KMS-11 (cell line): ENCODE data around the gene DENND4A.

ENCODE experiments used
- H2AFZ ChIP-seq: fragments of 200-600 bp; sonication (generic); 2 replicates; pipeline ENCODE4 v1.6.1; 2016; ENCODE audit warnings: antibody characterized with exemption, mixed run types, low read depth
- H3K27ac ChIP-seq: fragments of 200-600 bp; sonication (generic); 2 replicates; pipeline ENCODE4 v1.6.1; 2016; ENCODE audit warnings: mild to moderate bottlenecking, mixed run types
- H3K27me3 ChIP-seq: fragments of 200-600 bp; sonication (generic); 2 replicates; pipeline ENCODE4 v1.6.1; 2017; ENCODE audit warnings: mild to moderate bottlenecking, low read depth, mixed run types, moderate library complexity; ENCODE audit not compliant: insufficient read depth
- H3K36me3 ChIP-seq: fragments of 200-600 bp; sonication (generic); 2 replicates; pipeline ENCODE4 v1.6.1; 2017; ENCODE audit warnings: mild to moderate bottlenecking, mixed run types; ENCODE audit not compliant: insufficient read depth
- H3K4me1 ChIP-seq: fragments of 200-600 bp; sonication (generic); 2 replicates; pipeline ENCODE4 v1.6.1; 2016; ENCODE audit warnings: mild to moderate bottlenecking, low read depth, mixed run types; ENCODE audit not compliant: poor library complexity, severe bottlenecking
- H3K4me2 ChIP-seq: fragments of 200-600 bp; sonication (generic); 2 replicates; pipeline ENCODE4 v1.7.0; 2016; ENCODE audit warnings: mild to moderate bottlenecking, mixed run types
- H3K4me3 ChIP-seq: fragments of 200-600 bp; sonication (generic); IDR thresholded peaks from 2 replicates; pipeline ENCODE4 v1.6.1; 2017; ENCODE audit warnings: low read depth, low read length, mixed read lengths; ENCODE audit not compliant: insufficient read depth
- H3K79me2 ChIP-seq: fragments of 200-600 bp; sonication (generic); 2 replicates; pipeline ENCODE4 v1.6.1; 2016; ENCODE audit warnings: low read depth, mixed run types; ENCODE audit not compliant: insufficient read depth
- H3K9ac ChIP-seq: fragments of 200-600 bp; sonication (generic); 2 replicates; pipeline ENCODE4 v1.6.1; 2016; ENCODE audit warnings: mild to moderate bottlenecking, mixed run types
- H4K20me1 ChIP-seq: fragments of 200-600 bp; sonication (generic); 2 replicates; pipeline ENCODE4 v1.6.1; 2016; ENCODE audit warnings: mild to moderate bottlenecking, mixed run types; ENCODE audit not compliant: insufficient read depth
- CTCF ChIP-seq: fragments of 200-600 bp; sonication (generic); conservative IDR thresholded peaks from 2 replicates; pipeline ENCODE4 v1.6.1; 2017; ENCODE audit warnings: low read depth, mild to moderate bottlenecking, antibody characterized with exemption, low read length, moderate library complexity, mixed read lengths

Gene DENND4A

GRCh38 chr15:65659502-65660052 is 132.5 kb downstream of the DENND4A start:
- Histone ChIP-seq H3K36me3 (no peaks in the 10 kb centered on the region; the same call in 1 of the 2 replicates), H3K27ac (no peak overlapping the region), H3K27me3 (no peaks in the 10 kb centered on the region), H4K20me1 (no peaks in the 10 kb centered on the region), H3K9ac (no peak overlapping the region), H2AFZ (no peak overlapping the region), H3K4me1 (no peaks in the 10 kb centered on the region), H3K4me2 (no peak overlapping the region), H3K4me3 (no peak overlapping the region), H3K79me2 (no peaks in the 10 kb centered on the region)
- TF ChIP-seq CTCF, result no peak

GRCh38 chr15:65655457-65655856 is 136.6 kb downstream of the DENND4A start:
- no peak overlapping the region for H2AFZ ChIP-seq
- no peaks in the 10 kb centered on the region for H4K20me1 ChIP-seq
- H3K36me3 ChIP-seq, result no peaks in the 10 kb centered on the region; the same call in 1 of the 2 replicates
- H3K79me2 ChIP-seq, result no peaks in the 10 kb centered on the region
- H3K4me3 ChIP-seq, result no peak overlapping the region
- peaks cover 5% of the 10 kb centered on the region for H3K4me1 ChIP-seq
- H3K4me2 ChIP-seq, result no peak overlapping the region
- no peak overlapping the region for H3K27ac ChIP-seq
- TF ChIP-seq CTCF, result no peak
- no peaks in the 10 kb centered on the region for H3K27me3 ChIP-seq
- no peak overlapping the region for H3K9ac ChIP-seq

- no peak for TF ChIP-seq CTCF
- Histone ChIP-seq H2AFZ (no peak overlapping the region), H3K9ac (no peak overlapping the region), H3K4me2 (no peak overlapping the region), H3K4me1 (peaks cover 9% of the 10 kb centered on the region), H3K4me3 (no peak overlapping the region), H3K36me3 (no peaks in the 10 kb centered on the region; the same call in 1 of the 2 replicates), H3K27me3 (no peaks in the 10 kb centered on the region), H4K20me1 (no peaks in the 10 kb centered on the region), H3K79me2 (no peaks in the 10 kb centered on the region), H3K27ac (no peak overlapping the region)
Measured at GRCh38 chr15:65655026-65655425, 137.1 kb downstream of the DENND4A start.

GRCh38 chr15:65653801-65654521 is 138.1 kb downstream of the DENND4A start:
- H3K4me2 ChIP-seq, result no peak overlapping the region
- H3K27me3 ChIP-seq, result no peaks in the 10 kb centered on the region
- H3K27ac ChIP-seq, result no peak overlapping the region
- H4K20me1 ChIP-seq, result no peaks in the 10 kb centered on the region
- no peaks in the 10 kb centered on the region for H3K36me3 ChIP-seq
- no peak for TF ChIP-seq CTCF
- H3K4me1 ChIP-seq, result peaks cover 18% of the 10 kb centered on the region
- H2AFZ ChIP-seq, result no peak overlapping the region
- H3K4me3 ChIP-seq, result no peak overlapping the region
- H3K9ac ChIP-seq, result no peak overlapping the region
- H3K79me2 ChIP-seq, result no peaks in the 10 kb centered on the region
